GM18909 (cell line): ENCODE measurements around the gene SELENOO.
A peak's percentile ranks its signal among the peaks of the same experiment; 100 is the strongest.
"Not testable (repeated sequence)": the region's sequence is repeated elsewhere in the genome, so short reads cannot be mapped to it uniquely, and the experiment has no call there.

Source experiments
- ATAC-seq: cut with Tn5 transposase; IDR thresholded peaks from one replicate; pipeline ENCODE4 v1.9.1; 2021; ENCODE audit warnings: mild to moderate bottlenecking; ENCODE audit not compliant: unreplicated experiment, poor library complexity

SELENOO gene

DNA sequence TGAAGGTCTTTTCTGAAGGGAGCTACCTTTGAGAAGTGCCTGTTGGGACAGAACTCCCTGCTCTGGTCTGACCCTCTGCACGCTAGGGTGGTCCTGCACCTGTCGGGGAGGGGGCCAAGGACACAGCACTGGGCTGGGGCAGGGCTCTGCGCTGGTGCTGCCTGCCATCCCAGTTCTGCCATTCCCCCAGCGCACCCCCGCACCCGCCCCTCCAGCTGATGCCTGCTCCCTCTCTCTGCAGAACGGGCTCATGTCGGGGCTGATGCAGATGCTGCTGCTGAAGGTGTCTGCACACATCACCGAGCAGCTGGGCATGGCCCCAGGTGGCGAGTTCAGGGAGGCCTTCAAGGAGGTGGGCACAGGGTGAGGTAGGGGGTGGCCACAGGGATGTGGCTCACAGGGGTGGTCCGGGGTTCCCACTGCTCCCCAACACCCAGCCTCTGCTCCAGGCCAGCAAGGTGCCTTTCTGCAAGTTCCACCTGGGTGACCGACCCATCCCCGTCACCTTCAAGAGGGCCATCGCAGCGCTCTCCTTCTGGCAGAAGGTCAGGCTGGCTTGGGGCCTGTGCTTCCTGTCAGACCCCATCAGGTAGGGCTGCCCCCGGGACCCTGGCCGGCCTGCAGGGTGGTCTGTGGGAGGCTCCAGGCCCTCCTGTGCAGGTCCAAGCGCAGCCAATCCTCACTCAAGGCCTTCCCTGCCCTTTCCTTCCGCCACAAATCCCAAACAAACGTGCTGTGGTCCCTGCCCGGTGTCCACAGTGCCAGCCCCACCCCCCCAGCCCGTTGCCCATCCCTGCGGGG lies 3.6 kb upstream of the SELENOO start:
- ATAC-seq: no peak

DNA sequence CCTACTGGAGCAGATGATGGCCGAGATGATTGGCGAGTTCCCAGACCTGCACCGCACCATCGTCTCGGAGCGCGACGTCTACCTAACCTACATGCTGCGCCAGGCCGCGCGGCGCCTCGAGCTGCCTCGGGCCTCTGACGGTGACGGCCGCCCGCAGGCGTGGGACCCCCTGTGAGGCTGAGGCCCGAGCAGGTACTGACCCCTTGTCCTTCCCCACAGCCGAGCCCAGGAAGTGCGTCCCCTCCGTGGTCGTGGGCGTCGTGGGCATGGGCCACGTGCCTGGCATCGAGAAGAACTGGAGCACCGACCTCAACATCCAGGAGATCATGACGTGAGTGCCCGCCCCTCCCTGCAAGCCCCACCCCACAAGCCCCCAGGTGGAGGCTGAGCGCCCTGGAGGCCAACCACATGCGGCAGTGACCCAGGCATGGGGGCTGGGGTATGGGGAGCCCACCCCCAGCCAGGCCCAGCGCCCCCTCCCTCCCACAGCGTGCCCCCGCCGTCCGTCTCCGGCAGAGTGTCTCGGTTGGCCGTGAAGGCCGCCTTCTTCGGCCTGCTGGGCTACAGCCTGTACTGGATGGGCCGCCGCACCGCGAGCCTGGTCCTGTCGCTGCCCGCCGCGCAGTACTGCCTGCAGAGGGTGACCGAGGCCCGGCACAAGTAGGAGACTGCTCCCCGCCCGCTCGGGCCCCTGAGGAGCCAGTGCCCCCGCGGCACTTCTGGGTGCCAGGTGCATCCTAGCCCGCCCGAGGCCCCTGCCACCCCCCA lies 2.8 kb upstream of the SELENOO start:
- ATAC-seq: no peak

DNA sequence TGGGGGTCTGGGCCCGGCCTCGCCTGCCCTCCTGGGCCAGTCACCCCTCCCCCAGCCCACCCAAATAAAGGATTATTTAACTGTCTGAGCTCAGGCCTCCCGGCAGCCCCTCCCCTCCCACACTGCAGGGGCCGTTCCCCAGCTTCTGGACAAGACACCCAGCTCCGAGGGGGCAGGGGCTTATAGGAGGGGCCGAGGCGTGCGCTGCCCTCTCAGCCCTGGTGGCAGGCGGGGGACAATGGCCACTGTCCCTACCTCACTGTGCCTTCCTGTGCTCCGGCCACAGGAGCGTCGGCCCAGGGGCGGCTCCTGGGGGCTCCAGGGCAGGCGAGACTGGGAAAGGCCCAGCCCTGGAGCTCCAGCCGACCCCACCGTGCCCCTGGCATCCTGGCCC lies 2.2 kb upstream of the SELENOO start:
- no peak for ATAC-seq

DNA sequence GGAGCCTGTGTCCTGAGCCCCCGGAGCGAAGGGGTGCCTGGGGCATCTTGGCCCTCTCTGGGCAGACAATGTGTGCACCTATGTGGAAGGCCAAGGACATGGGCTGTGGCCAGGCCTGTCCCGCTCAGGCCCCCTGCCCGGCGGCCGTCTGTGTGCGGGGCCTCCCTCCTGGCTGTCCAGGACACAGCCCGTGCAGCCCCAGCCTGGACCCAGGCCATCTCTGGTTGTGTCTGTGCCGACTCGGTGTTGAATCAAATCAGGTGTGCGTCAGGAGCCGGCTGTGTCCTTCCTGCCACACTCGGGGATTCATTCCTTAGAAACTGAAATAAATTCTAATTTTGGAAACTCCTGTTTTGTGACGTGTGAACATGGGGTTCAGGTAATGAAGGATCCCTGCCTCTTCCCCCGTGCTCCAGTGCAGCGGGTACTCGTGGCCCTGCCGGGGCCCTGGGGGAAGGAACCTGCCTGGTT lies 1.5 kb upstream of the SELENOO start:
- no peak for ATAC-seq

DNA sequence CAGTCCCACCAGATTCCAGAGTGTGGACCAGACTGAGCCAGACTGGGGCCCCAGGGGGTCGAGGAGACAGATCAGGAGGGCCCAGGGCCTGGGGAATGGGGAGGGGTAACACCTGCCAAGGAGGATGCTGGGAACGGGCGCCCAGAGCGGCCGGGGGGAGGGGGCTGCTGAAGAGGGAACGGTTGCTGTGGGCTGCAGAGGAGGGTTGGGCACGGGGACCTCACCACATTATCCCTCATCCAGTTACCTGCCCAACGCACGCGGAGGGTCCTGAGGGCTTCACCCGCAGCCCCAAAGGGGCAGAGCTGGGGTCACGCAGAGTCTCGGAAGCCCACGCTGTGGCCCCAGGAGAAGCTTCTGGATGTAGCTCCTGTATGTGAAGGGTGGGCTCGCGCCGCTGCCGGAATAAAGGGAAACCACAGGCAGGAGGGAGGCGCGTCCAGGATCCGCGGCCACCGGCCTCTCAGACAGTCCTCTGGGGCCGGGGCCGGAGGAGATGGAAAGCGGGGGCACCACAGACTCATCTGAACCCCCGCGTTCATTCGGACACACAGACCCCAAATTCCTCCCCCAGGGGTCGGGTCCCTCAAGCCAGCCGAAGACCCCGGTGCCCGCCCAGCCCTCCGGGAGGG lies 866 bp upstream of the SELENOO start:
- peak; percentile 2 for ATAC-seq

DNA sequence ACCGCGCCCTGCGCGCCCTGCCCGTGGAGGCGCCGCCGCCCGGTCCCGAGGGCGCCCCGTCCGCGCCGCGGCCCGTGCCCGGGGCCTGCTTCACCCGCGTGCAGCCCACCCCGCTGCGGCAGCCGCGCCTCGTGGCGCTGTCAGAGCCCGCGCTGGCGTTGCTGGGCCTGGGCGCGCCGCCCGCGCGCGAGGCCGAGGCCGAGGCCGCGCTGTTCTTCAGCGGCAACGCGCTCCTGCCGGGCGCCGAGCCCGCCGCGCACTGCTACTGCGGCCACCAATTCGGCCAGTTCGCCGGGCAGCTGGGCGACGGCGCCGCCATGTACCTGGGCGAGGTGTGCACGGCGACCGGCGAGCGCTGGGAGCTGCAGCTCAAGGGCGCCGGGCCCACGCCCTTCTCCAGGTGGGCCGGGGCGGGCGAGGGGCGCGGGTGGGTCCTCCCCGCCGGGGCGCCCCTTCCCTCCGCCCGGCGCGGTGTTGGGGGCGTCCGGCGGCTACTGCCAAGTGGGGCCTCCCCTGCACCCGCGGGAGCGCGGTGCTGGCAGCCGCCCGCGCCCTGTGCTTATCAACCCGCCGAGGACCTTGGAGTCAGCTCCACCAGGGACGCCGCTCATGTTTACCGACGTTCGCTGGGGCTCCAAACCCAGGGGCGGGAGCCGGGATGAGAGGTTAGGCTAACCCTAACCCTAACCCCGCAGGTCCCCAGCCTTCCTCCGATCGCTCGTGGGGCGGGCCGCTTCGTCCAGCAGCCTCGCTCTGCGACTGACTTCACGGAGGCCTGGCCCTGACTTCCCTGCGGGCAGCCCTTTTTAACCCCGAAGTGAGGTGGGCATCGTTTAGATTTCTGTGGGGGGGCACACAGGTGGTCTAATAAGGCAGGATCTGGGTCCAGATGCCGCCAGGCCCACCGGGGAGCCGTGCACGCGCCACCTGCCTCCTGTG lies 649 bp downstream of the SELENOO start:
- ATAC-seq: peak; percentile 36

DNA sequence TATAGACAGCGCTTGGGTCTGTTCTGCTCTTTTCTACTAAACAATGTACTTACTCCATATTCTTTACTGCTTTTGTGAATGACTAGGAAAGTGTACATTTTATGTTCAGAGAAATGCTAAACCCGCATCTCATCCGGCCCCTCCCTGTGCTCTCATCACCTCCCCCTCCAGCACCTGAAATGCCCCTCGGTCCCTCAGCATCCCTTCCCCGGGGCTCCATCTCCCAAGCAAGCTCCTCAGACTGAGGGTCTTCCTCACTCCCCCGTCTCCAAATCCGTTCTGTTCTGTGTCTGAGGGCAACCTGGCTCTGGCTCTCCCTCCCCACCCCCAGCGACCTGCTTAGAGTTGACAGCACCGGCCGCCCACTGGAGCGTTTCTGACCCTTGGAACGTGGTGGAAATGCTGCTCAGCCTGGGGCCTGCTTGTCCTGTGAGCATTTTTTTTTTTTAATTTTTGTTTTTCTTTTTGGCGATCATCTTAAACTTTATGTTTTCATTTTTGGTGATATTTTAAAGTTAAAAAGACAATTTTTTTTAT lies 1.4 kb downstream of the SELENOO start:
- ATAC-seq: no peak

DNA sequence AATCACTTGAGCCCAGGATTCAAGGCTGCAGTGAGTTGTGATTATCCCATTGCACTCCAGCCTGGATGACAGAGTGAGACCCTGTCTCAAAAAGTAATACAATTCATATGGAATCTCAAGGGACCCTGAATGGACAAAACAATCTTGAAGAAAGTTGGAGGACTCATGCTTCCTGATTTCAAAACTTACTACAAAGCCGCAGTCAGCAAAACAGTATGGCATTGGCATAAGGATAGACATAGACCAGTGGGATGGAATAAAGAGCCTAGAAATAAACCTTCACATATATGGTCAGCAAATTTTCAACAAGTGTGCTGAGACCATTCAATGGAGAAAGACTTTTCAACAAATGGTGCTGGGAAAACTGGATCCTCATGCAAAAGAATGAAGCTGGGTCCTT lies 2.5 kb downstream of the SELENOO start:
- ATAC-seq: no peak

DNA sequence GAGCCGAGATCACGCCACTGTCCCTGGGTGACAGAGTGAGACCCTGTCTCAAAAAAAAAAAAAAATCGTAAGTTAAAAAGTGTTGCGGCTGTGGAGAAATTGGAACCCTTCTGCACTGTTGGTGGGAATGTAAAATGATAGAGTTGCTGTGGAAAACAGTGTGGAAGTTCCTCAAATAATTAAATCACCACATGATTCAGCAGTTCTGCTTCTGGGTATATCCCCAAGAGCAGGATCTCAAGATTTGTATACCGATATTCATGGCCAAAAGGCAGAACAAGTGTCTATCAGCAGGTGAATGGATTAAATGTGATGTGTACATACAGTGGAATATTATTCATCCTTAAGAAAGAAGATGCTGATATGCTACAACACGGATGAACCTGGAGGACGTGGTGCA lies 3.8 kb downstream of the SELENOO start:
- no peak for ATAC-seq

DNA sequence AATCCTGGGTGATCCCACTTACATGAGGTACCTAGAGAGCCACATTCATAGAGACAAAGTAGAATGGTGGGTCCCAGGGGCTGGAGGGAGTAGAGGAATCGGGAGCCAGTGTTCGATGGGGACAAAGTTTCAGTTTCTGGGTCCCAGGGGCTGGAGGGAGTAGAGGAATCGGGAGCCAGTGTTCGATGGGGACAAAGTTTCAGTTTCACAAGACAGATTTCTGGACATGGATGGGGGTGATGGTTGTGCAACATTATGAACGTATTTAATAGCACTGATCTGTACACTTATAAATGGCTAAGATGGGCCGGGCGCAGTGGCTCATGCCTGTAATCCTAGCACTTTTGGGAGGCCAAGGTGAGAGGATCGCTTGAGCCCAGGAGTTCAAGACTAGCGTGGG lies 4.2 kb downstream of the SELENOO start:
- ATAC-seq: not testable (repeated sequence)

DNA sequence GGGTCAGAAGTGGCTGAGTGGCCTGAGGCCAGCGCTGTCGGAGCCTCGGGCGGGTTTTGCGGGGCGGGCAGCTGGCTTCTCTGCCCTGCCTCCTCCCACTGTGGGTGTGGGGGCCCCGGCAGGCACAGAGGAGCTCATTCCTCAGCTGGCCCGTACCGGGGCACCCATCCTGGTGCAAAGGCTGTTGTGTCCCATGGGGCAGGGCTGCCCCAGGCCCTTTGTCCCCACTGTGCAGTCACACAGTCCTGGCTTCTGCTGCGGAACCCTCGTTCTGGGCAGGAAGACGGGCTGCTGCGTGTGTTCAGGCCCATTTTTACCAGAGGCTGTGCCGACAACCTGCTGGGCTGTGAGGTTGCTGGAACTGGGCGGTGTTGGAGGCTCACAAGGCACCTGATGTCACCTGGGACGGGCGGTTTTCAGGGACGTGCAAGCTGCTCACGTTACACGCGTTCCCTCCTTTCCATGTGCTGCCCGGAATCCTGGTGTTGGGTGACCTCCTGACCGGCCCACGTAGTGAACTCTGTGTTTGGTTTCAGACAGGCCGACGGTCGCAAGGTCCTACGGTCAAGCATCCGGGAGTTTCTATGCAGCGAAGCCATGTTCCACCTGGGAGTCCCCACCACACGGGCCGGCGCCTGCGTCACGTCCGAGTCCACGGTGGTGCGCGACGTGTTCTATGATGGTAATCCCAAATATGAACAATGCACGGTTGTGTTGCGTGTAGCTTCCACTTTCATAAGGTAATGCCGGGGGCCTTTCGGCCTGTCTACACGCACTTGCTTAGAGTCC lies 5.2 kb downstream of the SELENOO start:
- no peak for ATAC-seq

DNA sequence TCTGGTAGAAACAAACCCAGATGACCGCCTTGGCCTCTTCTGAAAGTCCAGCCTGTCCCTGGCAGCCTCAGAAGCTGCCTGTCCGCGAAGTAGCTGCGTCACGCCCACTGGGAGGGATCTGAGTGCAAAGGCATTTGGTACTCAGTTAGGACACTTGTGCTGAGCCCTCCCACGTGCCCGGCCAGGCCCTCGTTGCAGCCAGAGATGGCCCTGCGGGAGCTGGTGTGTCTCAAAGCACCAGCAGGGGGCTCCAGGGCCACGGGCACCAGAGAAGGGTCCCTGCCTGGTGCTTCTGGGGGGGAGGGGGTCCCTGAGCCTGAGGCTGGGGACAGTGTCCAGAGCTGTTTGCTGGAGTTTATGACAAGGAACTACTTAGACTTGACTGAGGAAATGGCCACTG lies 5.8 kb downstream of the SELENOO start:
- no peak for ATAC-seq

DNA sequence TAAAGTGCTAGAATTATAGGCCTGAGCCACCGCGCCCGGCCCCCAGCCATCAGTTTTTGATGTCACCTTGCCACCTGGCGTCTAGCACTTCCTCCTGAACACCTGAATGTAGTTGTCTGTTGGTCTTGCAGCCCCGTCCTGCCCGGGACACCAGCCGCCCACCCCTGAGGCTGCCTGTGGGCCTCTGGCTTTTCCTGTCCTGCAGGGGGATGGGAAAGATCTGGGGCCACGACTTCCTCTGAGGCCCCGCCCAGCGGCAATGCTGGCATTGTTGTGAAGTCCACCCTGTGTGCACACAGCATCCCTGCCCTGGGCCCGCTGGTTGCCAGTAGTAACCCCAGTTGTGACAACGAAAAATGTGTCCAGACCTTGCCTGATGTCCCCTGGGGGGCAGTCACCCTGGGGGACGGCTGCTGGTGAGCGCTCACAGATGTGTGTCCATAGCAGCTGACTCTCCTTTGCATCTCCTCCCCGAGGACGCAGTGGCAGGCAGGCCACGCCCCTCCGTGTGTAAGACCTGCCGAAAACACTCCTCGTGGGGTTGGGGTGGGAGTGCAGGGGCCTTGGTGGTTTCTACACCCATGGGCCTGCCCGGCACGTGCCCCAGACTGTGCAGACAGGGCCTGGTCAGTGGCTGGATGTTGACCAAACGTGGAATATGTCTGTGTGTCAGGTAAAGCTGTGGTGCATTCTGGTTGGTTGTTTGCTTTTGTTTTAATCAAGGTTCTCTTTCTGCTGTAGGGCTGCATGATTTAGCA lies 6.8 kb downstream of the SELENOO start:
- no peak for ATAC-seq

DNA sequence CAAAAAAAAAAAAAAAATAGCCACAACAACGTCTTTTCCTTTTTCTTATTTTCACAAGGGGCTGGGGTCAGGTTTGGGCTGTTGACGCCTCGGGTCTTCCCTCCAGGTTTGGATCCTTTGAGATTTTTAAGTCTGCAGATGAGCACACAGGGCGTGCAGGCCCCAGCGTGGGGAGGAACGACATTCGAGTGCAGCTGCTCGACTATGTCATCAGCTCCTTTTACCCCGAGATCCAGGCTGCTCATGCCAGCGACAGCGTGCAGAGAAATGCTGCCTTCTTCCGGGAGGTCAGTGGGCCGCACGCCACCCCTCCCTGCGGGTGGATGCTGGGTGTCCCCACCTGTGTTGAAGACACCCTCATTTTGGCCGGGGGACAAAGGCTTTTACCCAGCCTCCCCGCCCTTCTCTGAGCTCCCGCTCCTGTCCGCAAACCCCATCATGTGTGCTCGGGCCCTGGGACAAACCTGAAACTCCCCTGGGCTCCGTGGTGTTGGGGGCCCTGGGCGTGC lies 7.7 kb downstream of the SELENOO start:
- no peak for ATAC-seq

DNA sequence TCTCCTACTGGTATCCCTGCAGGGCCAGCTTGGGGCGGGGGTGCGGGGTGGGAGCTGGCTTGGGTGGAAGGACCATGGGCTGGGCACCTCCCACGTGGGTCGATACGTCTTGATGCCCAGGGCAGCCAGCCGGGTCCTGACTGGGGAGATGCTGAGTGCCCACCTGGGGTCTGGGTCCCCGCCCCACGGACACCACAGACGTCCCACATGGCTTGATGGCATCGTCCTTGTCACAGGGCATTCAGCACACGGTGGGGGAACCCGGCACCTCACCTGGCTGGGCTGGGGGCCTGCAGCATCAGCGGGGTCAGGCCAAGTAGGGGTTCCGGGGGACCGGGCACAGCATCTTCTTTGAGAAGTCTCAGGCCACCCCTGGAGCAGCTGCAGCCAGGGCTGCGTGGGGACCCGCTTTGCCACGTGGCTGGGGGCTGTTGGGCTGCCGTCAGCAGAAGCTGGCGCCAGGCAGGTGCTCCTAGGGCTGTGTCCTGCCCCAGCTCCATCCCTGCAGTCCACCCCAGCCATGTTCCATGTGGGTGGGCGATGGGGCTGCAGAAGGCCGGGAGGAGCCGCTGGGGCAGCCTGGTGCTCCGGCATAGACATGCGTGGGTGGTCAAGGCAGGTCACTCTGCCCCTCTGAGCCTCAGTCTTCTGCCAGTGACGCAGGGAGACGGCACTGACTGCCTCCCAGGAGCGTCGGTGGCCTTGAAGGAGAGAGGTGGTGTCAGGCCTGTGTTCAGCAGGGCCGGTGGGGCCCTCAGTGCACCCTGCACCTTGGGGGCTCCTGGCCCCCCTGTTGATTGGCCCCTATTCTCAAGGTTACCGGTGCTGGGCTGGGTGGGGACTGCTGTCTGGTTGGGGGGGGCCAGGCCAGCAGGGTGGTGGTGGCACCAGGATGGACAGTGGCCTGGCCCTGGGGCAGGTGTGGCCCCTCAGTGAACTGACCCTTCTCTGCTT lies 8.4 kb downstream of the SELENOO start:
- ATAC-seq: no peak

DNA sequence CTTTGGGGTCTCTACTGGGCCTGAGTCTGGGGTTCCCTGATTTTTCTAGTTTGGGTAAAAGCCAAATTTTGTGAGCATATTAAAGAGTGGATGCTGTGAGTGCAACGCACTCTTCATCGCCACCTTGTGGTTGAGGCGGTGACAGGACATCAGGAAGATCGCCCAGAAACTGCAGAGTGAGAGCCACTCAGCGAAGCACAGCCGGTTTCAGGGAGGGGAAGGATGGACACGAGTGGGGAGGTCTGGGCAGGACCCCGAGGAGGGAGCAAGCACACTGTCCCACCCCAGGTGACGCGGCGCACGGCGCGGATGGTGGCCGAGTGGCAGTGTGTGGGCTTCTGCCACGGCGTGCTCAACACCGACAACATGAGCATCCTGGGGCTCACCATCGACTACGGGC lies 9.1 kb downstream of the SELENOO start:
- no peak for ATAC-seq
